ENCODE measurements around the gene DNAAF2. TPM values are rescaled to one million over a fixed set of nuclear protein-coding genes. Genes with fewer than 3 reads are reported as not detected.

DNAAF2 gene
- total and polyA plus RNA-seq, 2 of the 13 experiments (the other 11 are each of a cell fraction or from before 2014, with no cell fraction given) = 6.1 to 13.6 TPM

DNA sequence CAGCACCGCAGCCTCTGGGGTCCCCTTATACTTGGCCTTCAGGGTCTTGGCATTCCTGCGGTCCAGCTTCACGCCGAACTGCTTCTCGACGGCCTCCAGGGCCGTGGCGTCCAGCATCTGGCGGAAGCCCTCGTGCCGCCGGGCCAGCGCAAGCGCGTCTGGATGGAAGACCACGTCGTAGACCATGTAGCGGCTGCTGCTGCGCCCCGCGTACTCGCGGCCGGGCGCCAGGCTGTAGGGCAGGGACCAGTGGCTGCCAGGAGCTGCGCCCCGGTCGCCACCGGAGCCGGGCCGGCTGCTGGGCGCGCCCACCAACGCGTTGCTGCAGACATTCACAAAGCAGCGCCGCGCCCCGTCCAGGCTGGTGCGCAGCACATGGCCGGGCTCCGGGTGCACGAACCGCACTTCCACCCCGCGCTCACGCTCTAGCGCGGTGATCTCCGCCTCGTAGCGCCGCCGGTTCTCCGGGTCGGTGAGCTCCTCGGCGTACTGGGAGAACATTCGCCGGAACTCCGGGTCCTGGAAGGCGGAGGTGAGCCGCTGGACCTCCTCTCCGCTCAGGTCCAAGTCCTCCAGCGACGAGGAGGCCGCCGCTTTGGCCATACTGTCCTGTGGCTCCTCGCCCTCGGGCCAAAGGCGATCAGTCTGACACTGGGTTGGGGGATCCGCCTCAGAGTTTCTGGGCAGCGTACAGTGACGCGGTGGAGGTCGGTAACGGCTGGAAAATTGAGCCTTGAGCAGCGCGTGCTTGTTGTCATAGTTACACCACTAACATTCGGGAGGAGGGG is at the start of gene DNAAF2 (continued):
- TF ChIP-seq ZNF124 (CRISPR knock-in tag; IDR thresholded peaks at IDR 0.05) = no peak
- TF ChIP-seq, protein P1, sequence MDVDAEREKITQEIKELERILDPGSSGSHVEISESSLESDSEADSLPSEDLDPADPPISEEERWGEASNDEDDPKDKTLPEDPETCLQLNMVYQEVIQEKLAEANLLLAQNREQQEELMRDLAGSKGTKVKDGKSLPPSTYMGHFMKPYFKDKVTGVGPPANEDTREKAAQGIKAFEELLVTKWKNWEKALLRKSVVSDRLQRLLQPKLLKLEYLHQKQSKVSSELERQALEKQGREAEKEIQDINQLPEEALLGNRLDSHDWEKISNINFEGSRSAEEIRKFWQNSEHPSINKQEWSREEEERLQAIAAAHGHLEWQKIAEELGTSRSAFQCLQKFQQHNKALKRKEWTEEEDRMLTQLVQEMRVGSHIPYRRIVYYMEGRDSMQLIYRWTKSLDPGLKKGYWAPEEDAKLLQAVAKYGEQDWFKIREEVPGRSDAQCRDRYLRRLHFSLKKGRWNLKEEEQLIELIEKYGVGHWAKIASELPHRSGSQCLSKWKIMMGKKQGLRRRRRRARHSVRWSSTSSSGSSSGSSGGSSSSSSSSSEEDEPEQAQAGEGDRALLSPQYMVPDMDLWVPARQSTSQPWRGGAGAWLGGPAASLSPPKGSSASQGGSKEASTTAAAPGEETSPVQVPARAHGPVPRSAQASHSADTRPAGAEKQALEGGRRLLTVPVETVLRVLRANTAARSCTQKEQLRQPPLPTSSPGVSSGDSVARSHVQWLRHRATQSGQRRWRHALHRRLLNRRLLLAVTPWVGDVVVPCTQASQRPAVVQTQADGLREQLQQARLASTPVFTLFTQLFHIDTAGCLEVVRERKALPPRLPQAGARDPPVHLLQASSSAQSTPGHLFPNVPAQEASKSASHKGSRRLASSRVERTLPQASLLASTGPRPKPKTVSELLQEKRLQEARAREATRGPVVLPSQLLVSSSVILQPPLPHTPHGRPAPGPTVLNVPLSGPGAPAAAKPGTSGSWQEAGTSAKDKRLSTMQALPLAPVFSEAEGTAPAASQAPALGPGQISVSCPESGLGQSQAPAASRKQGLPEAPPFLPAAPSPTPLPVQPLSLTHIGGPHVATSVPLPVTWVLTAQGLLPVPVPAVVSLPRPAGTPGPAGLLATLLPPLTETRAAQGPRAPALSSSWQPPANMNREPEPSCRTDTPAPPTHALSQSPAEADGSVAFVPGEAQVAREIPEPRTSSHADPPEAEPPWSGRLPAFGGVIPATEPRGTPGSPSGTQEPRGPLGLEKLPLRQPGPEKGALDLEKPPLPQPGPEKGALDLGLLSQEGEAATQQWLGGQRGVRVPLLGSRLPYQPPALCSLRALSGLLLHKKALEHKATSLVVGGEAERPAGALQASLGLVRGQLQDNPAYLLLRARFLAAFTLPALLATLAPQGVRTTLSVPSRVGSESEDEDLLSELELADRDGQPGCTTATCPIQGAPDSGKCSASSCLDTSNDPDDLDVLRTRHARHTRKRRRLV (CRISPR knock-in tag; IDR thresholded peaks at IDR 0.05) = no peak
- no peak for TF ChIP-seq MAFK (conservative IDR thresholded peaks at IDR 0.05 in 1 of 2, IDR thresholded peaks at IDR 0.05 in 1 of 2; ENCODE audit: low read length in 2 of 2)
- TF ChIP-seq SMAD9 (CRISPR knock-in tag; IDR thresholded peaks at IDR 0.05) = no peak
- no peak for TF ChIP-seq GTF2F1 (IDR thresholded peaks at IDR 0.05; ENCODE audit: low read length)
- TF ChIP-seq, protein P2, sequence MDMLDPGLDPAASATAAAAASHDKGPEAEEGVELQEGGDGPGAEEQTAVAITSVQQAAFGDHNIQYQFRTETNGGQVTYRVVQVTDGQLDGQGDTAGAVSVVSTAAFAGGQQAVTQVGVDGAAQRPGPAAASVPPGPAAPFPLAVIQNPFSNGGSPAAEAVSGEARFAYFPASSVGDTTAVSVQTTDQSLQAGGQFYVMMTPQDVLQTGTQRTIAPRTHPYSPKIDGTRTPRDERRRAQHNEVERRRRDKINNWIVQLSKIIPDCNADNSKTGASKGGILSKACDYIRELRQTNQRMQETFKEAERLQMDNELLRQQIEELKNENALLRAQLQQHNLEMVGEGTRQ (IDR thresholded peaks at IDR 0.05; ENCODE audit: low read depth, low read length) = no peak
- TF ChIP-seq, protein P2 (CRISPR knock-in tag; IDR thresholded peaks at IDR 0.05; ENCODE audit: borderline replicate concordance) = no peak
- no peak for TF ChIP-seq NONO (IDR thresholded peaks at IDR 0.05)
- TF ChIP-seq NONO (CRISPR knock-in tag; conservative IDR thresholded peaks at IDR 0.05) = no peak
- TF ChIP-seq ZNF33B (CRISPR knock-in tag; IDR thresholded peaks at IDR 0.05) = no peak
- no peak; the same call in none of the 2 replicates for TF ChIP-seq GABPB1 (CRISPR knock-in tag; IDR thresholded peaks at IDR 0.05)
- TF ChIP-seq ZNF556 (CRISPR knock-in tag; IDR thresholded peaks at IDR 0.05; ENCODE audit: borderline replicate concordance) = no peak
- TF ChIP-seq ZNF160 (CRISPR knock-in tag; IDR thresholded peaks at IDR 0.05) = no peak
- no peak for TF ChIP-seq TCF12 (IDR thresholded peaks at IDR 0.05)
- TF ChIP-seq TCF12 (CRISPR knock-in tag; IDR thresholded peaks at IDR 0.05) = no peak
- 0 out of 2 replicates have a peak, but pooled peaks have one; percentile 37 for TF ChIP-seq ZNF180 (CRISPR knock-in tag; IDR thresholded peaks at IDR 0.05; ENCODE audit: borderline replicate concordance, low read depth)
- TF ChIP-seq TEAD2 (CRISPR knock-in tag; IDR thresholded peaks at IDR 0.05) = no peak
- 0 out of 2 replicates have a peak, but pooled peaks have one; percentile 23 for TF ChIP-seq NCOA5 (CRISPR knock-in tag; IDR thresholded peaks at IDR 0.05)
- no peak for TF ChIP-seq AKAP8 (CRISPR knock-in tag; IDR thresholded peaks at IDR 0.05)
- peak; percentile 66; the same call in 1 of the 2 replicates for TF ChIP-seq ZMYM2 (CRISPR knock-in tag; IDR thresholded peaks at IDR 0.05)
- TF ChIP-seq MED1 (CRISPR knock-in tag; IDR thresholded peaks at IDR 0.05) = no peak; the same call in 1 of the 2 replicates
- TF ChIP-seq ZNF614 (CRISPR knock-in tag; IDR thresholded peaks at IDR 0.05; ENCODE audit: borderline replicate concordance) = no peak; the same call in 1 of the 2 replicates
- peak; percentile 51; the same call in 1 of the 2 replicates for TF ChIP-seq GLI4 (CRISPR knock-in tag; IDR thresholded peaks at IDR 0.05; ENCODE audit: borderline replicate concordance)
- peak; percentile 48 for TF ChIP-seq KDM2A (CRISPR knock-in tag; IDR thresholded peaks at IDR 0.05; ENCODE audit: borderline replicate concordance, low read depth)
